HG03135 (cell line): ENCODE results near the gene COX17.
A peak's percentile ranks its signal among the peaks of the same experiment; 100 is the strongest.
"Not testable (repeated sequence)": the region's sequence is repeated elsewhere in the genome, so short reads cannot be mapped to it uniquely, and the experiment has no call there.

ENCODE experiments used
- ATAC-seq: cut with Tn5 transposase; IDR thresholded peaks from one replicate; pipeline ENCODE4 v1.9.1; 2021; ENCODE audit warnings: mild to moderate bottlenecking, moderate library complexity; ENCODE audit not compliant: unreplicated experiment

The COX17 gene

GRCh38 chr3:119676771-119677640 lies at the start of gene COX17:
Gene COX17 (minus strand): TSS chr3:119677406. CDS start chr3:119677310, 96 bp downstream.
- ATAC-seq, result peak; percentile 87

- ATAC-seq, result no peak
Observed at GRCh38 chr3:119726909-119727308, 49.7 kb upstream of the COX17 start.

- no peak for ATAC-seq
Observed at GRCh38 chr3:119723022-119723421, 45.8 kb upstream of the COX17 start.

GRCh38 chr3:119717520-119717919 lies 40.3 kb upstream of the COX17 start:
- ATAC-seq, result no peak

GRCh38 chr3:119716998-119717397 lies 39.8 kb upstream of the COX17 start:
- no peak for ATAC-seq

GRCh38 chr3:119715105-119715504 lies 37.9 kb upstream of the COX17 start:
- ATAC-seq, result no peak

- no peak for ATAC-seq
Observed at GRCh38 chr3:119703820-119704531, 26.8 kb upstream of the COX17 start.

- peak; percentile 91 for ATAC-seq
Observed at GRCh38 chr3:119702530-119703527, 25.6 kb upstream of the COX17 start, which contains the start of gene CFAP91. Gene CFAP91 (plus strand): TSS chr3:119703022. CDS start chr3:119703099, 77 bp downstream.

GRCh38 chr3:119700920-119701734 lies 23.9 kb upstream of the COX17 start:
- ATAC-seq, result no peak

- peak; percentile 35 for ATAC-seq
Observed at GRCh38 chr3:119700269-119700919, 23.2 kb upstream of the COX17 start.

GRCh38 chr3:119697394-119697793 lies 20.2 kb upstream of the COX17 start:
- no peak for ATAC-seq

- ATAC-seq, result no peak
Observed at GRCh38 chr3:119695480-119695879, 18.3 kb upstream of the COX17 start.

- no peak for ATAC-seq
Observed at GRCh38 chr3:119690043-119690656, 12.9 kb upstream of the COX17 start.

- no peak for ATAC-seq
Observed at GRCh38 chr3:119683421-119683820, 6.2 kb upstream of the COX17 start.

GRCh38 chr3:119681279-119681678 lies 4.1 kb upstream of the COX17 start:
- ATAC-seq, result no peak

GRCh38 chr3:119679874-119680273 lies 2.7 kb upstream of the COX17 start:
- no peak for ATAC-seq

GRCh38 chr3:119678209-119678608 lies 1.0 kb upstream of the COX17 start:
- not testable (repeated sequence) for ATAC-seq

GRCh38 chr3:119677641-119677934 lies 382 bp upstream of the COX17 start:
- ATAC-seq, result no peak

- ATAC-seq, result no peak
Observed at GRCh38 chr3:119676020-119676419, 1.2 kb downstream of the COX17 start.
